ENCODE data around the gene PARD6G.

Gene PARD6G, protein sequence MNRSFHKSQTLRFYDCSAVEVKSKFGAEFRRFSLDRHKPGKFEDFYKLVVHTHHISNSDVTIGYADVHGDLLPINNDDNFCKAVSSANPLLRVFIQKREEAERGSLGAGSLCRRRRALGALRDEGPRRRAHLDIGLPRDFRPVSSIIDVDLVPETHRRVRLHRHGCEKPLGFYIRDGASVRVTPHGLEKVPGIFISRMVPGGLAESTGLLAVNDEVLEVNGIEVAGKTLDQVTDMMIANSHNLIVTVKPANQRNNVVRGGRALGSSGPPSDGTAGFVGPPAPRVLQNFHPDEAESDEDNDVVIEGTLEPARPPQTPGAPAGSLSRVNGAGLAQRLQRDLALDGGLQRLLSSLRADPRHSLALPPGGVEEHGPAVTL

DNA sequence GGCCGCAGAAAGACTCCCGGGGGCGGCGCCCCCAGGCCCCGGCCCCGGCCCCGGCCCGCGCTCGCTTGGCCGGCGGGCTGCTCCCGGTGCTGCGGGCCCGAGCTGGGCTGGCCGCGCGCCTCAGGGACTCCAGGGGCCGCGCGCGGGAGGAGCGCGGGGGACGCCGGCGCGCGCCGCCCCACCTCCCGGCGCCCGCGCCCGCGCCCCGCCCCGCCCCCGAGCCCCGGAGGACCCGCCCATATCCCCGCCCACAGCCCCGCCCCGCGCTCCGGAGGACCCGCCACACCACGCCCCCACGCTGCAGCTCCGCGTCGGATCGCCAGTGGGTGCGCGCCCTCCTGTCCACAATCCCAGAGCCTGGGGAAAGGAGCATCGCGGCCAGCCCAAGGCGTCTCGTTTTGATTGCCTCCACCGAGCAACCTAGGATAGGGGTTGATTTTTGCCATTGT, at the start of gene PARD6G:
Gene PARD6G, minus strand, starts transcription at position 122 of the 449 bp plus-strand sequence. CDS start 166 bp downstream, outside the sequence.
- DNase-seq: peak; percentile 39

- peak; percentile 59 for DNase-seq
Observed at GRCh38 chr18:80262241-80263033, 15.1 kb upstream of the PARD6G start.

DNA sequence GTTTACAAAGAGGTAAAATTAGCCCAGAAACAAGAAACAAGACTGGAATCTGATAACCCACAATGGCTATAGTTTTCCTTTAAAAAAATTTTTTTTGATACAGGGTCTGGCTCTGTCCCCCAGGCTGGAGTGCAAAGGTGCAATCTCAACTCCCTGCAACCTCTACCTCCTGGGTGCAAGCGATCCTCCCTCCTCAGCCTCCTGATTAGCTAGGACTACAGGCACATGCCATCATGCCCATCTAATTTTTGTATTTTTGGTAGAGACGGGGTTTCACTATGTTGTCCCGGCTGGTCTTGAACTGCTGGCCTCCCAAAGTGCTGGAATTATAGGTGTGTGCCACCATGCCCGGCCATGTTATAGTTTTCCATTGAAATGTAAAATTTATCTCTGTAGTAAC, 12.3 kb upstream of the PARD6G start:
- DNase-seq: no peak

GRCh38 chr18:80258640-80259039, 11.3 kb upstream of the PARD6G start:
- no peak for DNase-seq

GRCh38 chr18:80257579-80258543, 10.5 kb upstream of the PARD6G start:
- peak; percentile 59 for DNase-seq

DNA sequence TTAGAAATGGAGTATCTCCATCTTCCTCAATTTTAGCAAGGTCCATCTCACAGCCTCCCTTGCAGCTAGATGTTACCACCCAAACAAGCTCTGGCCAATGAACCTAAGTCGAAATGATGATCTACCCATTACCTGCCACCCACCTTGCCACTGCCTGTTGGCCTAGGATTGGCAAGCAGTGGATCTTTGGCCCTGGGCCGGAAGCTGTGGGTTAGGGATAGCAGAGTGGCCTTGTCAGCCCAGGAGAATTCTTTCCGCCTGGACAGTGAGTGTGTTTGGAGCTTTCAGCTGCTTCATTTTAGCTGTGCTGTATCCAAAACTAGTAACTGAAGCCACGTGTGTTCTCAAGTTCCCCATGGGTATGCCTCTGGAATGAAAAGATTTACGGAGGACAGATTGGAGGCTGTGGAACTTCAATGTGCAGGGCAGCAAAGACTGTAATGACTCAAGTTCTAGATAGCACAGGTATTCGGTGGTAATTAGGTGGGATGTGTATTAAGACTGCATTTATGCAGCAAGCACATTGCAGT, 7.7 kb upstream of the PARD6G start:
- DNase-seq: no peak

DNA sequence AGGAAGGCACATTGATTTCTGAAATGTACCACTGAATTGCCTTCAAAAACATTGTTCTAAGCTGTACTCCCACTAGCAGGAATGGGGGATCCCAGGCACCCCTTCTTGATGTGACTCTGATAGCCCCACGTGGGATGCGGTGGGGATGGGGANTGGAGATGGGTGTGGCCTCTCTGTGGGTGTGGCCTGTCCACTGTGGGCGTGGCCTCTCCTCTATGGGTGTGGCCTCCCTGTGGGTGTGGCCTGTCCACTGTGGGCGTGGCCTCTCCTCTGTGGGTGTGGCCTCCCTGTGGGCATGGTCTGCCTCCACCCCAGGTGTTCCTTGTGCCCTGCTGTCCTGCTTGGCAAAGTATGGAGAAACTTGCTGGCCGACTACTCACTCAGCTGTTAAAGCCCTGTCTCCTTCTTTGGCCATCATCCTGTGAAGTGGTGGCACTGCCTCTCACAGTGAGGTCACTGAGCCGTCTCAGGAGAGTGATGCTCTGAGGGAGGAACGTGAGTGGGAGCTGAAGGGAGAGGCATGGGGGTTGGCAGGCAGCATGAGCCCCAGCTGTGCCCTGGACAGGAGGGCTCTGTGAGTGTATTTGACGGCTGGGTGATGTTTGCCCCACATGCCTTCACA, 6.7 kb upstream of the PARD6G start:
- peak; percentile 44 for DNase-seq

DNA sequence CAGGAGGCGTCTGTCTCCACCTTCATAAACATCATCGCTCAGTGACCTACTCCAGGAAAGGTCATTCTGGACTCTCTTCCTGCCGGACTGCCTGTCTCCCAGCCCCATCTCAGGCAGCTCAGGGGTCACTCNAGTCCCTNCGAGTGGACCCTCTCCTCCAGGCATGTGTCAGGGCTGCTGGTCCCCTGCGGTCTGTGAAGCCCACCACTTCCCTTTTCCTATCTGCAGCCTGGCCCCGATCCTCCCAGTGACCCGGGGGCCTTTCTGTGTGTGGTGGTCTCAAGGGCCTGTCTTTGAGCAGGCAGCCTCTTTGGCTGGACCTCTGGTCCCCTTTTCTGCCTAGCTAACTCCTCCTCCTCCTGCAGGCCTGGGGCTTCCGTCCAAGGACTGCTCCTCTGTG, 5.9 kb upstream of the PARD6G start:
- DNase-seq: no peak

- no peak for DNase-seq
Observed at GRCh38 chr18:80252136-80252535, 4.8 kb upstream of the PARD6G start.

- DNase-seq: no peak
Observed at GRCh38 chr18:80251700-80252099, 4.4 kb upstream of the PARD6G start.

DNA sequence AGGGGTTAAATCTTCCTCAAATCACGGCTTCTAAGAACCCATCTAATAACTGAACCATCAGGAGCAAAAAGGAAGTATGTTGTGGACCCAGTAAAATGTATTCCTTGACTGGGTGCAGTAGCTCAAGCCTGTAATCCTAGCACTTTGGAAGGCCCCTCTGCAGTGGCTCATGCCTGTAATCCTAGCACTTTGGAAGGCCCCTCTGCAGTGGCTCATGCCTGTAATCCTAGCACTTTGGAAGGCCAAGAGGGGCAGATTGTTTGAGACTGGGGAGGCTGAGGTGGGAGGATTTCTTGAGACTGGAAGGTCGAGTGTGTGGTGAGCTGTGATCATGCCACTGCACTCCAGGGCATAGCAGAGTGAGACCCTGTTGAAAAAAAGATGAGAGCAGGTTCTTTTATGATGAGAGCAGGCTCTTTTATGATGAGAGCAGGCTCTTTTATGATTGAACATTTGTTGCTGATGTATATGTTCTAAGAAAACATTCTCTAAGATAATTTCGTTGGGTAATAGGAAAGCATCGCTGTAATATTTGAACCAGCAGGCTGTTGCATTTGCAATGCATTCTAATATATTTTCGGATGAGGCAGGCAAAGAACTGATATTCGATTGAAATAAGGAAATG, 3.5 kb upstream of the PARD6G start:
- no peak for DNase-seq

- no peak for DNase-seq
Observed at GRCh38 chr18:80249217-80250093, 2.1 kb upstream of the PARD6G start.

DNA sequence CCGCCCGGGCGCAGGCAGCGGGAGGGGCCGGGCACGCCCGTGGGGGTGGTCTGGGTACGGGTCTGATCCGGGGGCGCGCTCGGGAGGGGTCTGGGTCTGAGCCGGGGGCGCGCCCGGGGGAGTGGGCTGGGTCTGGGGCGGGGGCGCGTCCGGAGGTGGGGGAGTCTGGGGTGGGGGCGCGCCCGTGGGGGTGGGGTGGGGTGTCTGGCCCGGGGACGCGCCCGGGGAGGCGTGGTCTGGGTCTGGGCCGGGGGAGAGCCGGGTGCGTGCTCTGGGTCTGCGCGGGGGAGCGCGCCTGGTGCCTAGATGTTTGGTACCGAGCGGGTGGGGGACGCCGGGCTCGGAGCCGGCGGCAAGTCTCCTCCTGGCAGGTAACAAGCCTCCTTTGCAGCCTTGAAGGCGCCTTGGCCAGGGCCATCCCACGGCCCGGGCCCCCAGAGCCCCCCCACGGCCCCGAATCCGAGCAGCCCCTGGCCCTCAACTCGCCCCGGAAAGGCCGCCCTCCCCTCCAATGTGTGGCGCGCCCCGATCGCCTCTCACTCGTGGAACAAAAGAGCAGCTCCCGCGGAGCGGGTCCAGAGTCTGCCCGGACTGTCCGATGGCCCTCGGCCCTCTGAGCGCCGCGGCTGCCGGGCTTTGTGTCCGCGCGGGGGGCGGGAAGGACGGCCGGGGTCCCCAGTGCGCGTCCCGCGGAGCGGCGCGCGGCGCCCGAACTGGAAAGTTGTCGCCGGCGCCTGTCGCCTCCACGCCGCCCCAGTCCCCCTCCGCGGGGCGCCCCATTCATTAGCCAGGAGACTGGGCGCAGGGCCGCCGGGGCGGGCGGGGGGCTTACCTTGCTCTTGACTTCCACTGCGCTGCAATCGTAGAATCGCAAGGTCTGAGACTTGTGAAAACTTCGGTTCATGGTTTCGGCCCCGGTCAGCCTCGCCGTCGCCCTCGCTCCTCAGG, 595 bp downstream of the PARD6G start:
- DNase-seq: no peak

DNA sequence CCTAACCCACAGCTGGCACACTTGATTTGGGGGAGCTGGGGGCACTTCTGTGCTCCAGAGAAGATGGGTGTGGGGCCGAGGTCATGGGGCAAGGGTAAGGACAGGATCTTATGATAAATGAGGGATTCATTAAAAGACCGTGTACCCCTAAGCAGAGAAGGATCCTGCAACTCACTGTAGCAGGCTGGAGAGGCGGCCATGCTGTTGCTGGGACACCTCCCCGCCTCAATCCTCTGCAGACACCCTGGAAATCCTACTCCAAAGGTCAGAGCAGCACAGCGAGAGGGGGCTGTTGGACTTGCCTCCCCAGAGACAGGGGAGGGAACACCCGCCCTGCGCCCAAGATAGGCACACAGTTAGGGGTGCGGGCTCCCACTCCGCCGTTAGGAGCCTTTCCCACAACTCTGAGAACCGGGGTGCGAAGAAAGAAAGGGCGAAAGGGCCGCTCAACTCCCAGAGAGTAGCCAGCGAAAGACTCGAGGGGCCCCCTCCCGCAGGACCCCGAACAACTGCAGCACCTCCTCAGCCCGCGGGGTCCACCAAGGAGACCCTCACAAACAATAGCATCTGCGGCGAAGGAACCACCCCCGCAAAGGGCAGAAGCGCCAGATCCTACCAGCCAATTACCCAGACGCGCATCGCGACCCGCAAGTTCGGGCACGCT, 1.4 kb downstream of the PARD6G start:
- DNase-seq: no peak

GRCh38 chr18:80244956-80245730, 2.2 kb downstream of the PARD6G start:
- DNase-seq: no peak

- no peak for DNase-seq
Observed at GRCh38 chr18:80244167-80244566, 3.1 kb downstream of the PARD6G start.

DNA sequence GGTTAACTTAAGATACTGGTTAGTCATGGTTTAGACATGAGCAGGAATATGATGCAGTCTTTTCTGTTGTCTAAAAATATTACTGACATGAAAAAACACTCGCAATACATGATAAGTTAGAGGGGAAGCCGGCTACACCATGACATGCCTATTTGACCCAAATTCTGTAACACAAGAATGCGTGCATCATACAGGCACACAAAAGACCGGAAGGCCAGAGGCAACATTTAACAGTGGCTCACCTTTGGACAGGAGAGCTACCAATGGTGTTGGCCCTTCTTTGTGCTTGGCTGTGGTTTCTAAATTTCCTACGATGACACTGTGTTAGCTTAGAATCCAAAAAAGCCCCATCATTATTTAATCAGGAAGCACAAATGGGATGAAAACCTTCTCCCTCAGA, 4.1 kb downstream of the PARD6G start:
- DNase-seq: no peak
